HS-27A (cell line): ENCODE measurements around the gene SAMD14.
"Not testable (repeated sequence)": the region's sequence is repeated elsewhere in the genome, so short reads cannot be mapped to it uniquely, and the experiment has no call there.

ENCODE experiments used
- DNase-seq: peaks from one replicate; pipeline ENCODE4 v3.0.0-alpha.2; 2012; ENCODE audit warnings: low read depth, missing footprints

Gene SAMD14

DNA sequence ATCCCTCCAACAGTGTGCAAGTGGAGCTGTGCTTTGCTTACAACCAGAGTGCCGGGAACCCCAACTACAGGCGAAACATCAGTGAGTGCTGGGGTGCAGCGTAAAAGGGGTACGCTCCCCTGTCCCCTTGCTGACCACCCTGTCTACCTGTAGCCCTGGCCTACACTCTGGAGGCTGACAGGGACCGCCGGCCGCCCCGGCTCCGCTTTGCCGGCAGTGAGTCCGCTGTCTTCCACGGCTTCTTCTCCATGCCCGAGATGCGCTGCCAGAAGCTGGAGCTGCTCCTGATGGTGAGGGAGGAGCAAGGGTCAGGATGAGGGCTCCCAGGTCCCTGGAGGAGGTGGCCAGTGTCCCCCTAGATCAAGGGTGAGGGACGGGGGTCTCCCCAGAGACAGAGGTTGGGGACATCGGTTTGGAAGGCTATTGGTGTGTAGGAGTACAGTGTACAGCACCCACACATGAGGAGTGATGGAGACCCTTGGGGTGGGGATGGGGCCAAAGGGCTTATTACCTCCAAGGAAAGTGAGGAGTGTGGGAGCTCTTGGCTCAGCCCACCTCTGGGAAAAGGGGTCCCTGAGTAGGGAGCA lies 54.4 kb downstream of the SAMD14 start:
- DNase-seq = no peak

DNA sequence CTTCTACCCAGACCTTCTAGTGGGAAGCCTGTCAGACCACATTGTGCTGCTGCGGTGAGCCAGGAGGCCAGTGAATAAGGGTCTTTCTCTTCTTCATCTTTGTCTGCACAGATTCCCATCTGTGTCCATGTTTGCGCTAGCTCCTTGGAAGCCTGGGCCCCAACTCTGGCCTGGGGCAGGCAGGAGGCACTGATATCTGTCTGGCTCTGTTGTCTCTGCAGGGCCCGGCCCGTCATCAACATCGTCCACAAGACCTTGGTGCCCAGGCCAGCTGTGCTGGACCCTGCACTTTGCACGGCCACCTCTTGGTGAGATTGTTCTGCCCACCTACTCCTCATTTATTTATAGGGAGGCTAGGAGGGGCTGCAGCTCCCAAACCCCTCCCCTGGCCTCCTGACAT lies 55.7 kb downstream of the SAMD14 start:
- DNase-seq = no peak

DNA sequence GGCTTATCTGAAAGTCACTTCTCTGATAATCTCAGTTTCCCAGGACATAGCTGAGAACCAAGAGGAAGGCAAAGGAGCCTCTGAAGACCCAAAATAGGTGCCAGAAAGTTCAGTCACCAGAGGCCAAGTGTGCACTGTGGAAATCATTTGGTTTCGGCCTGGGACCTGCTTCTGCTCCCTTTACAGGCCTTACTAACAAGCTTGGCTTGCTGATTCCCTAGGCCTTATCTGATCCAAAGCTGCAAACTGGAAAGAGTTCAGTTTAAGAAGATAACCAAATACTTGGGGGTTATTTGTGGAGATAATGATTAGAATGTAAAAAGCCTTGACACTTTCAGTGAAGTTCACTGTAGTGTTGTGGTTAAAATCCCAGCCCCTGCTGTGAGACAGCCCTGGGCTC lies 57.0 kb downstream of the SAMD14 start:
- DNase-seq = no peak

DNA sequence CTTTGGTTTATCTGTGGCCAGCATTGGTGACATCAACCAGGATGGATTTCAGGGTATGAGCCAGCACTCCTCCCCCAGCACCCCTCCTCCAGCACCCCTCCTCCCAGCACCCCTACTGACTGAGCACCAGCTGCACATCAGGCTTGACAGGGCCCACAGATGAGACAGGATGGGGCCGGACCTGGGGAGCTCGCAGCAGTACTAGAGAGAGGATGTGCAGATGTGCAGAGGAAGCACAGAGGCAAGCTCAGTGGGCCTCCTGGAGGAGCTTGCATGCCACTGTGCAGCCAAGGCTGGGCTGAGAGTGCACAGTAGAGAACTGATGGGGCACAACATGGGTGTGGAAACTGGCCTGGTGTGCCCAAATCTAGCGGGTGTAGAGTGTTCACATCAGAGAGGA lies 57.8 kb downstream of the SAMD14 start:
- no peak for DNase-seq

DNA sequence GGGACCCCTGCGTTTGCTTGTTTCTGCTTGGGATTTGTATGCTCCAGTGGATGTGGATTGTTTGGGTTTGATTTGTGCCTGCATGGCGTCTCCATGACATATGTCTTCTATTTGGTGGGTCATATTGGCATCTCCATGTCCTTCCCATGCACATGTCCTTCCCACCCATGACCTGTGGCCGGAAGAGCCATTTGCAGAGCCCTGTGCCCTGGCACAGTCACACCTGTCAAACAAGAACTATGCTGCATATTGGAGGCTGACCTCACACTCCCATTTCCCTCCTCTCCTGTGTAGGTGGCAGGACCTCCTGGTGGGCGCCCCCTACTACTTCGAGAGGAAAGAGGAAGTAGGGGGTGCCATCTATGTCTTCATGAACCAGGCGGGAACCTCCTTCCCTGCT lies 58.3 kb downstream of the SAMD14 start:
- DNase-seq = no peak

DNA sequence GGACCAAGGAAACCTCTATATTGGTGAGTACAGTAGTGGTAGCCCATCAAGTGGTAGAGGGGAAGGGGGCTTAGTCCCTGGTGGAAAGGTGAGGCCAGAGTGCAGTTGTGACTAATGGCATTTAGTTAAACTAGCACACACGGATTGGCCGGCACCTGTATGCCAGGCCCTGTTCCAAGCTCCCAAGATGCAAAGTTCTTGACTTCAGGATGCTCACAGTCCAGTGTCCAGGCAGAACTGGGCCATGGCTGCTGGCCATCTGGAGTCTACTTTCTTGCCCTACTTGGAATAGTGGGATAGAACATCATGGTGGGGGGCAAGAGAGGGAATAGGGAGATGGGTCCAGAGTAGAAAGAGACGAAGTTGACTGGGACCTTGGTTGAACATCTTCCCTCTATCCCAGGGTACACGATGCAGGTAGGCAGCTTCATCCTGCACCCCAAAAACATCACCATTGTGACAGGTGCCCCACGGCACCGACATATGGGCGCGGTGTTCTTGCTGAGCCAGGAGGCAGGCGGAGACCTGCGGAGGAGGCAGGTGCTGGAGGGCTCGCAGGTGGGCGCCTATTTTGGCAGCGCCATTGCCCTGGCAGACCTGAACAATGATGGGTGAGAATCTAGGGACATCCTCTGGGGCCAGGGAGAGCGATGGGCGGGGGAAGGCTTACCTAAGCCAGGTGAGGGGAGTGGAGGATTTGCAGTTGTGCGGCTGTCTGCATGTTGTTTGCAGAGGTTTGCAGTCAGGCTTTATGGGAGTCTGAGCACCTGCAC lies 58.9 kb downstream of the SAMD14 start:
- DNase-seq = no peak

DNA sequence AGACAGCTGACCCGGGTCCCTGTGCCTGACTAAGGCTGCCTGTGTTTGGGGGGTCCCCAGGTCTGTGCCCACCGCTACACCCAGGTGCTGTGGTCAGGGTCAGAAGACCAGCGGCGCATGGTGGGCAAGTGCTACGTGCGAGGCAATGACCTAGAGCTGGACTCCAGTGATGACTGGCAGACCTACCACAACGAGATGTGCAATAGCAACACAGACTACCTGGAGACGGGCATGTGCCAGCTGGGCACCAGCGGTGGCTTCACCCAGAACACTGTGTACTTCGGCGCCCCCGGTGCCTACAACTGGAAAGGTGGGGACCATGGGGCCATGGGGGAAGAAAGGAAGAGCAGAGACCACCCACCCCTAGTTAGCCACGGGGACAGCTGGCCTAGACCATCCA lies 62.0 kb downstream of the SAMD14 start:
- DNase-seq = no peak

DNA sequence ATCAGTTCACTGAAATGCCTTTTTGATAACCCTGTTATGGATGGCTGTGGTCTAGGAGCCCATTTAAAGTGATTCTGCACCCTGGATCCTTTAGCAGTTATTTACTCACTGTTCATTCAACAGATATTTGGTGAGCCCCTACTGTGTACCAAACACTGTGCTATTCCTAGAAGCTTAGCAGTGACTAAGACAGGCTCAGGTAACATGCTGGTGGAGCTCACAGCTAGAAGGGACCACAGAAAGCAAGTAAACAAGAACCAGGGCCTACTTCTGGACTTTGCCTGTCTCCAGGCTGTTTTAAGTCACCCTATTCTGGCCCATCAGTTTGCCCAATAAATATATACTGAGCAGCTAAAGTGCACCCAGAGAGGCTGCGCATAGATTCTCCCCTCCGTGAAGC lies 63.0 kb downstream of the SAMD14 start:
- DNase-seq = no peak

DNA sequence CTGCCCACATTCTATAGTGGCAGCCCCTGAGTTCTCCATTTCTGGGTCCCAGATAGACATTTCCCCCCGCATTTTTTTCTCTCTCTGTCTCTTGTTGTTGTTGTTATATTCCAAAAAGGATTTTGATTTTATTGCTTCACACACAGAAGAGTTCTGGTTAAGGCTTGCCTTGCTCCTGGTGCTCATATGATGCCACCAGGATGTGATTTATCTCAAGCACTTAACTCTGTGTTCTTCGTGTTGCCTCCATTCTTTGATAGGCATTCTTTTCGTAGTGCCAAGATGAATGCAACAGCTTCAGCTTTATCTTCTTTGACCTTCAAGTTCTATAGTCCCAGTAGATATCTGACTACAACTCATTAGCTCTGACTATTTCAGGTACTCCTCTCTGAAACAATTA lies 64.9 kb downstream of the SAMD14 start:
- no peak for DNase-seq

DNA sequence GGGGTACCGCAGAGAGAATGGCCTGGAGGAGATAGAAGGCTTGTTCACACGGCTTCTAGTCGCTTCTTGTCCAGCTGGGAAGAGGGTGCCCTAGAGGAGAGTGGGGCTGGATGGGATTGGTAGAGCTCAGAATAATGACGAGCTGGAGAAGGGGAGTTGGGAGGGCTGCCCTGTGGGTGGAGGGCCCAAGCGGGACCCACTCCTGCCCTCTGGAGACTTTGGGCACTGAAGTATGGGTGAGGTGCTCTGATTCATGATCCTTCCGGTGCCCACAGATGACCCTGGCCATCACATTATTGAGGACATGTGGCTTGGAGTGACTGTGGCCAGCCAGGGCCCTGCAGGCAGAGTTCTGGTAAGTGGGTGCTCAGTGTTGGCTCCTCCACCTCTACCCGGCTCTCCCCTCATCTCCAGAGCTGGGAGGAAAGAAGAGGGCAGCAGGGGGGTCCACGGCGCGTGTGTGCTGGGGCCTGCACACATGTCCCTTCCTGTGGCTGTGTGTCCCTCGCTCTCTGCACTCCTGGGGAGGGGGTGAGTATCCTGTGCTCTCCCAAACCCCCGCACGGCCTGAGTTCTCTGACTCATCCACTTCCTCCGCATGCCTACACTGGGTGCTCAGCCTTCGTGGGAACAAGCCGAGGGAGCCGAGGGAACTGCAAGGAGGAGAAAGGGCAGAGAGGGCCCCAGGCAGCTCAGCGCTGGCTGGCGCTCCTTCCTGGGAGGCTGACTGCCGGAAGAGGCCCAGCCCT lies 65.5 kb downstream of the SAMD14 start:
- DNase-seq = peak; percentile 95

DNA sequence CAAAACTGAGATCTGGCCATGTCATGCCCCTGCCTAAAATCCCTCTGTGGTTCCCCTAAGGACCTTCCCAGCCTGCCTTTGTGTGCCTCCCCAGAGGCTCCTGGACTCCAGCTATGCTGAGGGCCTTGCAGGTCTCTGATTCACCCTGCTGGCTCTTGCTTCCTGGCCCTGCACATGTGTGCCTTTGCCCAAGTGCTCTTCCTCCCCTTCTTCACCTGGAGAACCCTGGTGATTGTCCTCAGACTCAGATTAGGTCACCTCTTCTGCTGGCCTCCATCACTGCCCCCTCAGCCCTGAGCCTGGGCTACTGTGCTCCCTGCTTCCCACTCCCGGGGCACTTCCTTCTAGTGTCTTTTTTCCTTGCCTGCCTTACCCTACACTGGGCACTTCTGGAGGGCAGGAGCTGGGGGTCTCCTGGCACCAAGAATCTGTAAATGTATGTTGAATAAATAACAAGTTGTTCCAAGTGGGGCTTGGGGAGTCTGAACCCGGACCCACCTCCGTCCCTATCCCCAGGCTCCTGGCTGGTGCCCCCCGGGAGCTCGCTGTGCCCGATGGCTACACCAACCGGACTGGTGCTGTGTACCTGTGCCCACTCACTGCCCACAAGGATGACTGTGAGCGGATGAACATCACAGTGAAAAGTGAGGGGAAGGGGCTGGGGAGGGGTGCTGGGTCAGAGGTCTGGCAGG lies 66.3 kb downstream of the SAMD14 start:
- DNase-seq = no peak

DNA sequence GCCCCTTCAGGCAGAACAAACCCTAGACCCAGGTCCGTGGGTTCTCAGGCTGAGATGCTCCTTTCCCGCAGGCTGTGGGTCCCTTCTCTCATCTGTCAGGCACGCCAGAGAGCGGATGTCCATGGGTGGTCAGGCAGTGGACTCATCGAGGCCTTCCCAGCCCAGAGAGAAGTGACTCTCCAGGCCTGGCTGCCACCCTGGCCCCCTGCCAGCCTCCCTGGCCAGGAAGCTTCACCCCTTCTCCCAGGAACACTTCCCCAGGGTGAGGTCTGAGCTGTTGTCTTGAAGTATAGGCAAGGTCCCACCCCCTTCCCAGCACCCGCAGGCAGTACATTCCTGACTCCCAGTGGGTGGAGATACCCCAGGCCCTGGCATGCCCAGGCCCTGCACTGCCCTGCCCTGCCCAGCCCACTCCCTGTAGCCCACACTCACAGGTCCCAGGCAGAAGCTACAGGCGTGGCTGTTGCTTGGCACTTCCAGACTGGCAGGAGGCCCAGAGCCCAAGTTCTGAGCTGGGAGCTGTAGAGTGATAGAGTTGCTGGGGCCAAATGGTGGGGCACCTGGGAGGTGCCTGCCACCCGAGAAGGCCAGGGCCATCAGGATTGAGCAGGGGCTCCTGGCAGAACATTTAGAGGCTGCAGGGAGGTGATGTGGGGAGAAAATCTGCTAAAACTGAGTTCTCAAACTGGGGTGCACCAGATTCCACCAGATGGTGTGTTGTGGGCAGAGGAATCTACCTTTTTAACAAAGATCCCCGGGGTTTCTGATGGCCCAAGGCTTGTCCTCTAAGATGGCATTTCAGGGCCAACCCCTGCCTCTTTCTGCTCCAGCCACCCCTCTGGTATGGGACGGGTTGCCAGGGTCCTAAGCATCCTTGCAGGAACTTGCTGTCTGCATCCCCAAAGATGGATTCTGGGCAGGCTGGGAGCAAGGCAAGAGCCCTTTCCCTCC lies 67.4 kb downstream of the SAMD14 start:
- DNase-seq = peak; percentile 98

DNA sequence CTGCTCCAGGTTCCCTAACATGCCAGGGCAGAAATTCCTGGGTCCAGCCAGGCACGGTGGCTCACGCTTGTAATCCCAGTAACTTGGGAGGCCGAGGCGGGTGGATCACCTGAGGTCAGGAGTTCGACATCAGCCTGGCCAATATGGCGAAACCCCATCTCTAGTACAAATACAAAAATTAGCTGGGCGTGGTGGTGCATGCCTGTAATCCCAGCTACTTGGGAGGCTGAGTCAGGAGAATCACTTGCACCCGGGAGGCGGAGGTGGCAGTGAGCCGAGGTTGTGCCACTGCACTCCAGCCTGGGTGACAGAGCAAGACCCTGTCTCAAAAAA lies 68.3 kb downstream of the SAMD14 start:
- DNase-seq = not testable (repeated sequence)

DNA sequence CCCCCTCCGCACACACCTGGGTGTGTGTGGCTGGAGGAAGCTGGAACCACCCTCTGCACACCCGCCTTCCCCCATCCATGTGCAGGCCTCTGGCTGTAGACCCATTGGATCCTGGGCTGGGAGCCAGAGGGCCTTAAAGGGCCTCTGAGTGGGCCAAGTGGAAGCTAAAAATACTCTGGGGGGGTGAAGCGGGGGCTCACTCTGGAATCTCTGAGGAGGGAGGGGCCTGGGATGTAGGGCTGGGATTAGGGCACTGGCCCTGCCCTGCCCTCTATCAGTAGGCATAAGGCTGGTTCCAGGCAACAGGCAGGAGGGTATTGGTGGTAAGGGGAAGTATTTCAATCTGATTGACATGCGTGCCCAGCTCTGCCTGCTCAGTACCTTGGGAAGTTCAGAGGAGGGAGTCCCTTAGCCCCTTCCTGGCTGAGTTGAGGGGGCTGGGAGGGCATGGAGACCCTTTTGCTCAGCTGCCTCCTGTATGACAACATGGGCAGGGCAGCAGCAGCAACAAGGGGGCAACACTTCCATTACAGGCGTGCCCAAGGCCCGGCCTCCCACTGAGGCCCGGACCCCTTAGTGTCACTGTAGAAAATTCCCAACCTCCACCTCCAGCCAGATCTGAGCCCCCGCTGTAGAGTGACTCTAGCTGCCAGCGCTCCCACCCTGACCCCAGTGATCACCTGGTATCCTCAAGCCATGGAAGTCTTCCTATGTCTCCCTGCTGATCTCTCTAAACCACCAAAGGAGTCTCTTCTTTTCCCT lies 68.8 kb downstream of the SAMD14 start:
- DNase-seq = no peak
